Fibroblast of villous mesenchyme (primary cell): ENCODE data around the gene MRPS17. TPM values are rescaled to one million over a fixed set of nuclear protein-coding genes. Genes with fewer than 3 reads are reported as not detected.

Experiments
- DNase-seq: peaks from one replicate; pipeline ENCODE4 v3.0.0-alpha.2; 2010; ENCODE audit warnings: low read depth
- H3K4me3 ChIP-seq: 2 replicates; pipeline ENCODE4 v1.5.1; 2011; ENCODE audit warnings: low read depth, mild to moderate bottlenecking, low read length
- total RNA-seq: library from RNA; depleted of rRNA; stranded (reverse); fragments of >200 nt; gene quantifications from 2 replicates; pipeline ENCODE4 v1.2.3, GENCODE V29; 2012
- TF ChIP-seq, protein P1 (sequence below): IDR thresholded peaks from 2 replicates; pipeline ENCODE4 v1.5.1; 2012; ENCODE audit warnings: low read depth, mild to moderate bottlenecking, low read length; ENCODE audit not compliant: insufficient read depth

The MRPS17 gene
- total RNA-seq, 1 donor: 16.0 TPM

DNA sequence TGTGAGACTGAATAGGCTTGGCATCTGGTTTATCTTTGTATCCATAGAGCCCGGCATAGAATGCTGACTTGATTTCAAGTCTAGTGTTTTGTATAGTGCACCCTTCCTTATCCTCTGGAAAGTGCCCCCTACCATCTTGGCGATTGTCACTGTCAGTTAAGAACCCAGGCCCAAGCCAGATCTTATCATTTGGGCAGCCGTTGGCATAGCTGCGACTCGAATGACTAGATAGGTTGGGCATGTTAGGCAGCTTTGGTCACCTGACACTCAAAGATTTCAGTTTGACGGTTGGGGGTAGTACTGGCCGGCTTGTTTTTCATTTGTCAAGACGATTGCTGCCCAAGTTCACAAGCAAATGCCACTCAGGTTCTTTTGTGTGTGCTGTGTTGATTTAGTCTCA lies 19.3 kb downstream of the MRPS17 start:
- TF ChIP-seq, protein P1, sequence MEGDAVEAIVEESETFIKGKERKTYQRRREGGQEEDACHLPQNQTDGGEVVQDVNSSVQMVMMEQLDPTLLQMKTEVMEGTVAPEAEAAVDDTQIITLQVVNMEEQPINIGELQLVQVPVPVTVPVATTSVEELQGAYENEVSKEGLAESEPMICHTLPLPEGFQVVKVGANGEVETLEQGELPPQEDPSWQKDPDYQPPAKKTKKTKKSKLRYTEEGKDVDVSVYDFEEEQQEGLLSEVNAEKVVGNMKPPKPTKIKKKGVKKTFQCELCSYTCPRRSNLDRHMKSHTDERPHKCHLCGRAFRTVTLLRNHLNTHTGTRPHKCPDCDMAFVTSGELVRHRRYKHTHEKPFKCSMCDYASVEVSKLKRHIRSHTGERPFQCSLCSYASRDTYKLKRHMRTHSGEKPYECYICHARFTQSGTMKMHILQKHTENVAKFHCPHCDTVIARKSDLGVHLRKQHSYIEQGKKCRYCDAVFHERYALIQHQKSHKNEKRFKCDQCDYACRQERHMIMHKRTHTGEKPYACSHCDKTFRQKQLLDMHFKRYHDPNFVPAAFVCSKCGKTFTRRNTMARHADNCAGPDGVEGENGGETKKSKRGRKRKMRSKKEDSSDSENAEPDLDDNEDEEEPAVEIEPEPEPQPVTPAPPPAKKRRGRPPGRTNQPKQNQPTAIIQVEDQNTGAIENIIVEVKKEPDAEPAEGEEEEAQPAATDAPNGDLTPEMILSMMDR: no peak
- no peak for DNase-seq
- no peak overlapping the region for H3K4me3 ChIP-seq

DNA sequence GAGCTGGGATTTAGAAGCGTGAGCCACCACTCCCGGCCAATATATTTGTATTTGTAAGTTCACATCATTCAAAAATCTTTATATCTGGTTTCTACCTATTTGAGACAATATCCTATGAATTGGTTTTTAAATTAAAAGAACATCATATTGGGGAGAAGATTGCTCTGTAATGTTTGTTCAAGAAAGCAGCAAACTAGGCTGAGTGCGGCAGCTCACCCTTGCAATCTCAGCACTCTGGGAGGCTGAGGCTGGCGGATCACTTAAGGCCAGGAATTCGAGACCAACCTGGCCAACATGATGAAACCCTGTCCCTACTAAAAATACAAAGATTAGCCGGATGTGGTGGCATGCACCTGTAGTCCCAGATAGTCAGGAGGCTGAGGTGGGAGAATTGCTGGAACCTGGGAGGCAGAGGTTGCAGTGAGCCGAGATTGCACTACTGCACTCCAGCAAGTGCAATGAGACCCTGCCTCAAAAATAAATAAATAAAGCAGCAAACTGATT lies 22.1 kb downstream of the MRPS17 start:
- DNase-seq: no peak
- H3K4me3 ChIP-seq: no peak overlapping the region
- TF ChIP-seq, protein P1: no peak

DNA sequence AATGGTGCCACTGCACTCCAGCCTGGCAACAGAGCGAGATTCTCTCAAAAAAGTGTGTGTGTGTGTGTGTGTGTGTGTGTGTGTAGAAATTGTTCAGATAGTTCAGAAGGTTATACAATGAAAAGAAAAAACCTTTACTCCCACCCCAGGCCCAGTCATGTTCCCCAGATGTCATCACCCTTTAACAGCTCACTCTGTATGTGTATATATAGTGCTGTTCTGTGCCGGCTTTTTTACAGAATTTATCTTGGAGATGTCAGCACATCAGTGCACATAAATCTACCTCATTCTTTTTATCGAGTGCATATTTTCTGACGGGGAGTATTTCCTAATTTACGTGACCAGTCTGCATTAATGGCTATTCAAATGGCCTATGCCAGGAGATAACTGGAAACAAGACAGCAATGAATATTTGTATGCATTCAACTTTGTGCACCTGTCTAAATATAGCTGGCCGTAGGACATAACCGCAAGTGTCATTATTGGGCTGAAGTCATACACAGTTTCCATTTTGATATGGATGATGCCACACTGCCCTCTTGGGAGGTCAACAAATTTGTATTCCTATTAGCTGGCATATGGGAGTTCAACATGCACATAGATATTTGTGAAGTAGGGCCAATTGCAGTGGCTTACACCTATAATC lies 24.4 kb downstream of the MRPS17 start:
- DNase-seq: no peak
- H3K4me3 ChIP-seq: no peak overlapping the region
- TF ChIP-seq, protein P1: no peak

DNA sequence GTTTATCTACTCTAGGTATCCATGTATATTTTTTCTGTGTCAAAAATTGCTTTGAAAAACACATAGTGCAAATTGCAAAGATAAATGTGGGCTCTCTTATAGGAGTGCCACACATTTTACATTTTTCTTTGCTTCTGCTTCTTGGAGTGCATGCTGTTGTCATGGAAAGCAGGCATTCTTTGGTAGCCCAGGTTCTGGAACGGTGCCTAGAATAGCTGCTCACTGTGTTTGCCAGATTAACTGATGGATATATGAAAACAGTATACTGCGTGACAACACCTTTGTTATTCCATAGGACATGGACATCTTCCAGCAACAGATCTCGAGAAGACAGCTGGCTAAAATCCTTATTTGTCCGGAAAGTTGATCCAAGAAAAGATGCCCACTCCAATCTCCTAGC lies 26.2 kb downstream of the MRPS17 start:
- no peak for DNase-seq
- H3K4me3 ChIP-seq: no peak overlapping the region
- TF ChIP-seq, protein P1: no peak

DNA sequence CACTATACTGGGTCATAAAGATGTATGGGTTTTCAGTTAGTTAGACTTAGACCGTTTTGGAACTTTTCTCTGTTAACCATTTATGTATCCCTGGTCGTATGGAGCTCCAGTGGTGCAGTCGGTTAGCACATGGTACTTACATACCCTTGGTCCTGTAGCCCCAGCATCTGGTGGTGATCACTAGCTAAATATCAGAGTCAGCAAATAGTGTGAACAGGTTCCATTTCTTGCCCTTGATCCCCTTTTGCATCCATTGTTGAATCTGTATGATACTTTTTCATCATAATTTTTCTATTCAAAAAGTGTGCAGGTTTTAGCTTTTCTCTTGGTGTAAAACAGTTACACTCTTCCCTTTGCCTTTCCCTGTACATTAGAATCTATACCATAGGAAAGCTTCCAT lies 28.6 kb downstream of the MRPS17 start:
- no peak for DNase-seq
- no peak overlapping the region for H3K4me3 ChIP-seq

DNA sequence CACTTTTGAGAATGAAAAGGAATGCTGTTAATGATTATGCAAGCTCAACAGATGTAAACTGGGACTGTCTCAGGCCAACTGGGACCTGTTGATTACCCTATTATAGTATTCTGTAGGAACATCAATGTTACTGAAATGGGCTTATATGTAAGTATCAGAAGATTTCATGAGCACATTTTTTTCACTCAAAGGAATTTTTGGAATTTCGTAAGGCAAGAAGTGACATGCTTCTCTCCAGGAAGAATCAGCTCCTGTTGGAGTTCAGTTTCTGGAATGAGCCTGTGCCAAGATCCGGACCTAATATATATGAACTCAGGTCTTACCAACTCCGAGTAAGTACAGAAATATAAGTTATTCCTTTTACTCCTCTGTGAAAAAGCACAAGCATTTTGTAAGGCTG lies 31.9 kb downstream of the MRPS17 start:
- H3K4me3 ChIP-seq: no peak overlapping the region
- DNase-seq: no peak
- TF ChIP-seq, protein P1: no peak

More for the DNA sequence above, 28.6 kb downstream of the MRPS17 start:
- TF ChIP-seq, protein P1: no peak

DNA sequence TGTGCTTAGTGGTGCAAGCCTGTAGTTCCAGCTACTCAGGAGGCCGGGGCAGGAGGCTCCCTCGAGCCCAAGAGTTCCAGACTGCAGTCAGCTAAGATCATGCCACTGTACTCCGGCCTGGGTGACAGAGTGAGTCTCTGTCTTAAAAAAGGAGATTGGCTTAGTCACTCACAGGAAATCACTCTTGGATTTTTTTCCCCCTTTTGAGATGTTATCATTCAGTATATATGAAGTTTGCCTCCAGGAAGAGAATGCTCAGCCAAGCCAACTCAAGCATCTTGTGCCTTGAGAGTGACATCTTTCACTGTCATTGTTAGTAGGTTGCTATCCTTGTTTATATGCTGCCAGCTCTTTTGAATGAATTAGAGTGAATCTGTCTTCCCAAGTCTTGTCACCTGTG lies 40.7 kb downstream of the MRPS17 start:
- TF ChIP-seq, protein P1: no peak
- H3K4me3 ChIP-seq: no peak overlapping the region
- DNase-seq: no peak
